ENCODE data around the gene DUS1L. TPM values are rescaled to one million over a fixed set of nuclear protein-coding genes. Genes with fewer than 3 reads are reported as not detected.

The DUS1L gene
- total RNA-seq, 1 donor from 2014 or later: 64.0 TPM

DNA sequence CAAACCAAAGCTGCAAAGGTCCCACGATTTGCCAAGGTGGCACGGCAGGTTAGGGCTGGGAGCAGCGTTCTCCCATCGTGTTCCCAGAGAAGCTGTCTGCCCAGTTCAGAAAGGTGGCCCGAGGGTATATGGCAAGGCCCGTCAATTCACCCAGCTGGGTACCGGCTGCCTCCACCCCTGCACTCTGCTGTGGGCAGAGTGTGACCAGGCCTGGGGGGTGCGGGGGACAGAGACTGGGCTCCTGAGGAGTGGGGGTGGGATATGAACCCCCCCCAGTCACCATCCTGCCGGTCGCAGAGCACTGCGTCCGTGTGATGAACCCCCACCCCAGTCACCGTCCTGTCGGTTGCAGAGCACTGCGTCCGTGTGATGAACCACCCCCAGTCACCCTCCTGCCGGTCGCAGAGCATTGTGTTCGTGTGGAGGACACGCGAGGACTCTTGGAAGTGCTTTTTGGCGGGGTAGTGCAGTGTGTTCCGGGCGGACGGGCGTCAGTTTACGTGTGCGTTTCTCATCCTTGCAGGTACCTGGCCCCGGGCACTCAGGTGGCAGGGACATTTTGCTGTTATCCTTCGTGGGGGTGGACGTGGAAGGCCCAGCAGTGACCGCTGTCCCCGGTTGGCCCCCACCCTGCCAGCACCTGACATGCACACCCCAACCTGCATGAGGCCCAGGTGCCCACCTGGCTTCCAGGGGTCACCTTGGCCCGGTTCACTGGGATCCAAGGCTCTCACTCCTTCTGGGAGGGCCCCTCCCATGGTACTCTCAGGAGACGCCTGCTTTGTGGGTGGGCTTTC, 35.1 kb upstream of the DUS1L start:
- no peaks in the 10 kb centered on the region for H3K9me3 Mint-ChIP-seq (ENCODE audit: low read depth)
- peaks cover 1% of the 10 kb centered on the region for H3K36me3 Mint-ChIP-seq (ENCODE audit: low read depth)
- no peak for TF ChIP-seq CTCF (IDR thresholded peaks at IDR 0.05)
- no peak overlapping the region for H3K4me3 Mint-ChIP-seq (ENCODE audit: unreplicated experiment)
- no peaks in the 10 kb centered on the region for H3K27me3 Mint-ChIP-seq (ENCODE audit: low read depth)
- no peak overlapping the region for H3K27ac Mint-ChIP-seq (ENCODE audit: unreplicated experiment)
- H3K4me1 Mint-ChIP-seq (ENCODE audit: low read depth): peaks cover 20% of the 10 kb centered on the region
- DNase-seq (ENCODE audit: low spot score): no peak

- DNase-seq (ENCODE audit: low spot score): no peak
- no peaks in the 10 kb centered on the region for H3K9me3 Mint-ChIP-seq (ENCODE audit: low read depth)
- no peak for TF ChIP-seq CTCF (IDR thresholded peaks at IDR 0.05)
- H3K4me1 Mint-ChIP-seq (ENCODE audit: low read depth): peaks cover 22% of the 10 kb centered on the region
- peak overlapping the region; percentile 78 for H3K27ac Mint-ChIP-seq (ENCODE audit: unreplicated experiment)
- no peaks in the 10 kb centered on the region for H3K27me3 Mint-ChIP-seq (ENCODE audit: low read depth)
- peaks cover 1% of the 10 kb centered on the region for H3K36me3 Mint-ChIP-seq (ENCODE audit: low read depth)
- peak overlapping the region; percentile 70 for H3K4me3 Mint-ChIP-seq (ENCODE audit: unreplicated experiment)
These were observed 33.5 kb upstream of the DUS1L start for GRCh38 chr17:82098939-82099763.

DNA sequence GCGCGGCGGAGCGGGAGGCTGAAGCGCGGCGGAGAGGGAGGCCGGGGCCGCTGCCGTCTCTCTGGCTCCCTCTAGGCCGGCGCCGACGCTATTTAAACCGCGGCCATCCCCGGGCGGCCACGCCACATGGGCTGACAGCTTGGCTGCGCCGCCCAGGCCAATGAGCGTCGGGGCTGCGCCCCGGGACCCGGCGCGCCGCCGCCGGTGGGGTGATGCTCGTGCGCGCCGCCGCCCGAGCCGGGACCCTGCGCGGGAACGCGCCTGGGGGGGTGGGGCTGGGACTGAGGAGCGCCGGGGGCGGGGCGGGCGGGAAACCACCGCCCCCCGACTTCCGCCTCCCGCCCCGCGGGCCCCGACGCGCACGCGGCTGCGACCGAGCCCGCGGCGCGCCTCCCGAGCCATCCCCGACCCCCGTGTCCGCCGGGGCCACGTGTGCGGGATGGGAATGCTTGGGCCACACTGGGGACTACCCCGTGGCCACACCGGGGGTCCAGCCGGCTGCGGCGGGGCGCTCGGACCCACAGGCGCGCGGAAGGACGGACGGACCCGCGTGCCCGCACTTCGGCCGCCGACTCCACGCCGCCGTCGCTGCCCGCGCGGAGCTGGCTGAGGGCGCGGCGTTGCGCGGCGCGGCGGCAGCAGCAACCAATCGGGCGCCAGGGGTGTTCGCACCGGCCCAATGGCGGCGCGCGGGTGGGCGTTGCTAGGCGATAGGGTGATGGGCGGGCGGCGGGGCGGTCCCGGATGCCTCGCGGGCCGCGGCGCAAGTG, 32.8 kb upstream of the DUS1L start, which contains the start of gene FASN:
Gene FASN, minus strand, starts transcription at position 68 of the 770 bp plus-strand sequence. CDS start 1,791 bp downstream, outside the sequence.
- peak; percentile 76 for TF ChIP-seq CTCF (IDR thresholded peaks at IDR 0.05)
- Mint-ChIP-seq H3K4me3 (ENCODE audit: unreplicated experiment) (peak within 1 kb of the TSS; percentile 67), H3K27me3 (ENCODE audit: low read depth) (no peaks in the 10 kb centered on the region), H3K36me3 (ENCODE audit: low read depth) (peaks cover 2% of the 10 kb centered on the region), H3K4me1 (ENCODE audit: low read depth) (peaks cover 22% of the 10 kb centered on the region), H3K27ac (ENCODE audit: unreplicated experiment) (peak within 1 kb of the TSS; percentile 32), H3K9me3 (ENCODE audit: low read depth) (no peaks in the 10 kb centered on the region)
- no peak for DNase-seq (ENCODE audit: low spot score)

GRCh38 chr17:82097919-82098168, 32.2 kb upstream of the DUS1L start:
- DNase-seq (ENCODE audit: low spot score): no peak
- Mint-ChIP-seq H3K27me3 (ENCODE audit: low read depth) (no peaks in the 10 kb centered on the region), H3K4me1 (ENCODE audit: low read depth) (peaks cover 22% of the 10 kb centered on the region), H3K9me3 (ENCODE audit: low read depth) (no peaks in the 10 kb centered on the region), H3K36me3 (ENCODE audit: low read depth) (peaks cover 4% of the 10 kb centered on the region), H3K4me3 (ENCODE audit: unreplicated experiment) (peak overlapping the region; percentile 53), H3K27ac (ENCODE audit: unreplicated experiment) (no peak overlapping the region)
- no peak for TF ChIP-seq CTCF (IDR thresholded peaks at IDR 0.05)
